ENCODE data around the gene SIK3.

DNA sequence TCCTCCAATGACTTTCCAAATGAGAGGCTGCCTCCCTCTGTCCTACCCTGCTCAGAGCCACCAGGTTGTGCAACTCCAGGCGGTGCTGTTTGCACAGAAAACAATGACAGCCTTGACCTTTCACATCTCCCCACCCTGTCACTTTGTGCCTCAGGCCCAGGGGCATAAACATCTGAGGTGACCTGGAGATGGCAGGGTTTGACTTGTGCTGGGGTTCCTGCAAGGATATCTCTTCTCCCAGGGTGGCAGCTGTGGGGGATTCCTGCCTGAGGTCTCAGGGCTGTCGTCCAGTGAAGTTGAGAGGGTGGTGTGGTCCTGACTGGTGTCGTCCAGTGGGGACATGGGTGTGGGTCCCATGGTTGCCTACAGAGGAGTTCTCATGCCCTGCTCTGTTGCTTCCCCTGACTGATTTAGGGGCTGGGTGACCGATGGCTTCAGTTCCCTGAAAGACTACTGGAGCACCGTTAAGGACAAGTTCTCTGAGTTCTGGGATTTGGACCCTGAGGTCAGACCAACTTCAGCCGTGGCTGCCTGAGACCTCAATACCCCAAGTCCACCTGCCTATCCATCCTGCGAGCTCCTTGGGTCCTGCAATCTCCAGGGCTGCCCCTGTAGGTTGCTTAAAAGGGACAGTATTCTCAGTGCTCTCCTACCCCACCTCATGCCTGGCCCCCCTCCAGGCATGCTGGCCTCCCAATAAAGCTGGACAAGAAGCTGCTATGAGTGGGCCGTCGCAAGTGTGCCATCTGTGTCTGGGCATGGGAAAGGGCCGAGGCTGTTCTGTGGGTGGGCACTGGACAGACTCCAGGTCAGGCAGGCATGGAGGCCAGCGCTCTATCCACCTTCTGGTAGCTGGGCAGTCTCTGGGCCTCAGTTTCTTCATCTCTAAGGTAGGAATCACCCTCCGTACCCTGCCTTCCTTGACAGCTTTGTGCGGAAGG, 265.6 kb downstream of the SIK3 start:
- TF ChIP-seq POLR2A (IDR thresholded peaks at IDR 0.05): no peak
- TF ChIP-seq, protein P1, sequence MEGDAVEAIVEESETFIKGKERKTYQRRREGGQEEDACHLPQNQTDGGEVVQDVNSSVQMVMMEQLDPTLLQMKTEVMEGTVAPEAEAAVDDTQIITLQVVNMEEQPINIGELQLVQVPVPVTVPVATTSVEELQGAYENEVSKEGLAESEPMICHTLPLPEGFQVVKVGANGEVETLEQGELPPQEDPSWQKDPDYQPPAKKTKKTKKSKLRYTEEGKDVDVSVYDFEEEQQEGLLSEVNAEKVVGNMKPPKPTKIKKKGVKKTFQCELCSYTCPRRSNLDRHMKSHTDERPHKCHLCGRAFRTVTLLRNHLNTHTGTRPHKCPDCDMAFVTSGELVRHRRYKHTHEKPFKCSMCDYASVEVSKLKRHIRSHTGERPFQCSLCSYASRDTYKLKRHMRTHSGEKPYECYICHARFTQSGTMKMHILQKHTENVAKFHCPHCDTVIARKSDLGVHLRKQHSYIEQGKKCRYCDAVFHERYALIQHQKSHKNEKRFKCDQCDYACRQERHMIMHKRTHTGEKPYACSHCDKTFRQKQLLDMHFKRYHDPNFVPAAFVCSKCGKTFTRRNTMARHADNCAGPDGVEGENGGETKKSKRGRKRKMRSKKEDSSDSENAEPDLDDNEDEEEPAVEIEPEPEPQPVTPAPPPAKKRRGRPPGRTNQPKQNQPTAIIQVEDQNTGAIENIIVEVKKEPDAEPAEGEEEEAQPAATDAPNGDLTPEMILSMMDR (IDR thresholded peaks at IDR 0.05): no peak

All from gastroesophageal sphincter (tissue), 3 donors.